Sigmoid colon (tissue), 7 donors: ENCODE results near the gene TXLNG. TPM values are rescaled to one million over a fixed set of nuclear protein-coding genes. Genes with fewer than 3 reads are reported as not detected.
"Not testable (repeated sequence)": the region's sequence is repeated elsewhere in the genome, so short reads cannot be mapped to it uniquely, and the experiment has no call there.

Experiments
- DNase-seq: peaks from one replicate; pipeline ENCODE4 v3.0.0-alpha.2; 2019
- H3K27ac ChIP-seq, 4 donors: fragments of 200-600 bp; sonication (generic); one replicate each; pipeline ENCODE4 v1.5.1; 2016 to 2019; ENCODE audit warnings: mild to moderate bottlenecking in 1 of 4
- H3K27me3 ChIP-seq, 3 donors: fragments of 200-600 bp; sonication (generic); one replicate each; pipeline ENCODE4 v1.5.1; 2019; ENCODE audit warnings: mild to moderate bottlenecking in 1 of 3
- H3K36me3 ChIP-seq, 4 donors: fragments of 200-600 bp; sonication (generic); one replicate each; pipeline ENCODE4 v1.5.1; 2016 to 2019
- H3K4me1 ChIP-seq, 4 donors: fragments of 200-600 bp; sonication (generic); one replicate each; pipeline ENCODE4 v1.5.1; 2017 to 2019
- H3K4me3 ChIP-seq, 4 donors: fragments of 200-600 bp; sonication (generic); one replicate each; pipeline ENCODE4 v1.5.1; 2017 to 2019; ENCODE audit warnings: mild to moderate bottlenecking in 2 of 4, moderate library complexity in 1 of 4
- H3K9me3 ChIP-seq, 4 donors: fragments of 200-600 bp in 3 of 4; sonication (generic) in 3 of 4; one replicate each; pipeline versions ENCODE4 v1.5.1 to v1.6.1; 2013 to 2019
- CTCF ChIP-seq, 4 experiments: fragments of 450-650 bp in 3 of 4; fragments of 200-600 bp in 1 of 4; IDR thresholded peaks; one replicate each; pipeline ENCODE4 v1.5.1; 2016 to 2019; ENCODE audit warnings: antibody characterized with exemption in 4 of 4, mild to moderate bottlenecking in 3 of 4, moderate library complexity in 2 of 4
- EP300 ChIP-seq, 4 donors: sonication (generic); formaldehyde crosslinking; IDR thresholded peaks; one replicate each; pipeline ENCODE4 v1.6.1; 2017; ENCODE audit warnings: antibody characterized with exemption in 4 of 4
- POLR2A ChIP-seq, 2 donors: fragments of 450-650 bp; IDR thresholded peaks; one replicate each; pipeline ENCODE4 v1.6.1; 2016; ENCODE audit warnings: antibody characterized with exemption in 2 of 2, mild to moderate bottlenecking in 2 of 2, moderate library complexity in 2 of 2
- POLR2AphosphoS5 ChIP-seq, 4 donors: sonication (generic); formaldehyde crosslinking; IDR thresholded peaks; one replicate each; pipeline ENCODE4 v1.6.1; 2017; ENCODE audit warnings: antibody characterized with exemption in 4 of 4
- WGBS, 2 donors: extraction: QIAGEN DNeasy Blood & Tissue Kit; methylation state at CpG; one replicate each; pipeline ENCODE4 v1.1.7; 2013; 5-methylcytosine and 5-hydroxymethylcytosine counted together
- intact Hi-C: fragments of 100-400 bp; cut with DNase I; formaldehyde crosslinking; loops from one replicate; pipeline ENCODE4 v1.15.1; 2023
- polyA plus RNA-seq, 3 donors: library from polyadenylated mRNA; stranded (reverse); fragments of 200-250 nt; gene quantifications; one replicate each; pipeline ENCODE4 v1.2.3, GENCODE V29; 2013
- total RNA-seq, 4 donors: library from RNA; depleted of rRNA; stranded (reverse); fragments of >200 nt; gene quantifications; one replicate each; pipeline ENCODE4 v1.1.0, GENCODE V29; 2016
- donor health status: healthy with polysubstance abuse.
- donor health status: Bipolar disorder and iron deficiency.
- donor health status: healthy.

TXLNG gene
- total and polyA plus RNA-seq, 7 donors: 3.9 to 20.1 (median 11.5) TPM

DNA sequence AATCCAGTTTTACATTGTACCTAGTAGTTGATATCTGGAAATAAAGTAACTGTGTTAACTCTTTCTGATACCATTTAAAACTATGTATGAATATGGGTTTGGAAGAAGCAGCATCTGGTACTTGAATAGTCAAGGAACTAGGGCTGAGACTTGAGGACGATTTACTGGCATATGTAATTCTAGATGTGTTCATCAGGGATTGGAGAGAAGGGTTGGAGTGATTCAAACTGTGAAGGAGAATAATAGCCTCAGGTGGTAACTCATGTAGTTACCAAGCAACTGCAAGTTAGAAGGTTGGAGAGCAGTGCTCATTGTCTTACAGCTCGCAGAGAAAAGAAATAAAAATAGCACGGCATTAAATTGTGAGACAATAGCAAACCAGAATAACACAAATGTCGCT lies 29.5 kb upstream of the TXLNG start:
- 92 to 94% methylated on average over 4 of the region's 4 CpGs for WGBS, 2 donors

DNA sequence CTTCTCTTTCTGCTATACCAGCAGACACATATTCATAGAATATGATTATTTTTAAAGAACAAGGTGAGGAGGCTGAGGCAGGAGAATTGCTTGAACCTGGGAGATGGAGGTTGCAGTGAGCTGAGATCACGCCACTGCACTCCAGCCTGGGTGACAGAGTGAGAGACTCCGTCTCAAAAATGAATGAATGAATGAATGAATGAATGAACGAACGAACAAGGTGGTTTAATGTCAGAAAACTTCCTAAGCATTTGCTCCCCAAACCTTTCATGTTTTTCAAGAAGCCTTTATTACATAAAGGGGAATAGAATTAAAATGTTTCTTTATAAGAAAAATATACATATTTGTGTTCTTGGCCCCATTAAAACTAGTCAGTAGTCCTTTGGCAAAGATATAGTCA lies 24.8 kb upstream of the TXLNG start:
- peaks cover 10 to 39% (median 15%) of the 10 kb centered on the region in 4 donors for H3K36me3 ChIP-seq
- intact Hi-C loops: not testable (repeated sequence)
- 91 to 95% methylated on average over 4 of the region's 4 CpGs for WGBS, 2 donors

More for the DNA sequence above, 29.5 kb upstream of the TXLNG start:
- TF ChIP-seq EP300 (IDR thresholded peaks at IDR 0.05) (no peak), POLR2AphosphoS5 (IDR thresholded peaks at IDR 0.05) (no peak), CTCF (IDR thresholded peaks at IDR 0.05) (no peak), POLR2A (IDR thresholded peaks at IDR 0.05) (no peak)
- intact Hi-C loops: no loop called here
- Histone ChIP-seq H3K36me3 (peaks cover 10 to 56% (median 16%) of the 10 kb centered on the region in 4 donors), H3K9me3 (no peaks in the 10 kb centered on the region), H3K4me3 (no peak overlapping the region), H3K4me1 (no peaks in the 10 kb centered on the region), H3K27me3 (no peaks in the 10 kb centered on the region), H3K27ac (no peak overlapping the region)
- DNase-seq: no peak

DNA sequence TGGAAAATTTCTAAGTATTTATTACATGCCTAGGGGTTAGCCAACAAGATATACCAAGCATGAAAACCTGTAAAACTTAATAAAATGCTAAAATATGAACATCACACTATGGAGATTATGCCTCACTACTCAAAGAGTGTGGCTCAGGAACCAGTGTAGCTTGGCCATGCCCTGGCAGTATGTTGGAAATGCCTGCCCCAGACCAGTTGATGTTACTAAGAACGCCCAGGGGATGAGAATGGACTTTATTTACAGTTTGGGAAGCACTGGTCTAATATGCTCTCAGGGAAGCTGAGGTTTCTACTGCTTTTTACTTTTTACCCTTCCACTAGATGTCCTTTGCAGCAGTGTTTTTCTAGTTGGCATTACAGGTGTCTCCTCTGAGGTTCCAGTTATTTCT lies 23.7 kb upstream of the TXLNG start:
- Histone ChIP-seq H3K4me1 (no peaks in the 10 kb centered on the region), H3K9me3 (no peaks in the 10 kb centered on the region), H3K36me3 (peaks cover 10 to 29% (median 11%) of the 10 kb centered on the region in 4 donors), H3K27ac (no peak overlapping the region), H3K27me3 (no peaks in the 10 kb centered on the region), H3K4me3 (no peak overlapping the region)
- 85 to 89% methylated on average over 1 of the region's 1 CpG for WGBS, 2 donors
- no peak for TF ChIP-seq POLR2A (IDR thresholded peaks at IDR 0.05)
- no peak for TF ChIP-seq EP300 (IDR thresholded peaks at IDR 0.05)
- TF ChIP-seq CTCF (IDR thresholded peaks at IDR 0.05): no peak
- TF ChIP-seq POLR2AphosphoS5 (IDR thresholded peaks at IDR 0.05): no peak
- DNase-seq: no peak
- intact Hi-C loops: no loop called here

More for the DNA sequence above, 24.8 kb upstream of the TXLNG start:
- not testable (repeated sequence) for H3K27ac ChIP-seq, H3K4me1 ChIP-seq, H3K4me3 ChIP-seq, DNase-seq, H3K9me3 ChIP-seq, H3K27me3 ChIP-seq

GRCh38 chrX:16765594-16765993 lies 20.7 kb upstream of the TXLNG start:
- intact Hi-C loops: no loop called here
- 74 to 90% methylated on average over 2 of the region's 2 CpGs for WGBS, 2 donors
- TF ChIP-seq CTCF (IDR thresholded peaks at IDR 0.05) (no peak), POLR2AphosphoS5 (IDR thresholded peaks at IDR 0.05) (no peak), POLR2A (IDR thresholded peaks at IDR 0.05) (no peak)

DNA sequence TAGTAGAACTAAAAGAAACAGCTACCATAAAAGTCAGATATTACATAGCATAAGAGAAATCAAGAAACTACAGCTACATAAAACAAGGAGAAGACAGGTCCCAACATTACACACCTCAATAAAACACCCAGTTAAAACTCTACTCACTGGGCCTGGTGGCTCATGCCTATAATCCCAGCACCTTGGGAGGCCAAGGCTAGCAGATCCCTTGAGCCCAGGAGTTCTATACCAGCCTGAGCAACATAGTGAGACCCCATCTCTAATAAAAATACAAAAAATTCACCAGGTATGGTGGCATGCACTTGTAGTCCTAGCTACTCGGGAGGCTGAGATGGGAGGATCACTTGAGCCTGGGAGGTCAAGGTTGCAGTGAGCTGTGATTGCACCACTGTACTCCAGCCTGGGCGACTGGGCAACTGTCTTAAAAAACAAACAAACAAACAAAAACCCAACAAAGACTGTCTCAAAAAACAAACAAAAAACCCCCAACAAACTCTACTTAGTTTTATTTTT lies 15.2 kb upstream of the TXLNG start:
- no peak overlapping the region for H3K4me3 ChIP-seq
- no peak overlapping the region for H3K27ac ChIP-seq
- 25 to 68% methylated on average over 2 of the region's 2 CpGs for WGBS, 2 donors
- intact Hi-C loops: no loop called here
- no peaks in the 10 kb centered on the region for H3K9me3 ChIP-seq
- DNase-seq: no peak
- no peak for TF ChIP-seq CTCF (IDR thresholded peaks at IDR 0.05)
- no peak for TF ChIP-seq POLR2AphosphoS5 (IDR thresholded peaks at IDR 0.05)
- no peak for TF ChIP-seq EP300 (IDR thresholded peaks at IDR 0.05)
- no peak for TF ChIP-seq POLR2A (IDR thresholded peaks at IDR 0.05)
- no peaks in the 10 kb centered on the region for H3K4me1 ChIP-seq
- H3K36me3 ChIP-seq: no peaks in the 10 kb centered on the region
- H3K27me3 ChIP-seq: no peaks in the 10 kb centered on the region

More at GRCh38 chrX:16765594-16765993, 20.7 kb upstream of the TXLNG start:
- Histone ChIP-seq H3K36me3 (peaks cover 0 to 3% (median 0%) of the 10 kb centered on the region in 4 donors), H3K4me1 (no peaks in the 10 kb centered on the region), H3K9me3 (no peaks in the 10 kb centered on the region), H3K4me3 (no peak overlapping the region), H3K27ac (no peak overlapping the region), H3K27me3 (no peaks in the 10 kb centered on the region)
- DNase-seq: no peak
